ENCODE data around the gene EXOC4.

The EXOC4 gene

GRCh38 chr7:133433165-133433812, 180.4 kb downstream of the EXOC4 start:
- H3K4me1 ChIP-seq (ENCODE audit: insufficient read depth, low read length) = peaks cover 8% of the 10 kb centered on the region
- H3K27me3 ChIP-seq (ENCODE audit: insufficient read depth, low read length) = no peaks in the 10 kb centered on the region
- no peak overlapping the region for H2AFZ ChIP-seq (ENCODE audit: low read depth, low read length)
- no peaks in the 10 kb centered on the region for H3K36me3 ChIP-seq (ENCODE audit: insufficient read depth, low read length)
- H3K9me3 ChIP-seq (ENCODE audit: low read length) = no peaks in the 10 kb centered on the region
- no peak overlapping the region for H3K4me3 ChIP-seq (ENCODE audit: low read length)

- Histone ChIP-seq H3K4me3 (ENCODE audit: low read length) (no peak overlapping the region), H3K4me1 (ENCODE audit: insufficient read depth, low read length) (peaks cover 2% of the 10 kb centered on the region), H3K36me3 (ENCODE audit: insufficient read depth, low read length) (no peaks in the 10 kb centered on the region), H3K27me3 (ENCODE audit: insufficient read depth, low read length) (no peaks in the 10 kb centered on the region), H2AFZ (ENCODE audit: low read depth, low read length) (no peak overlapping the region), H3K9me3 (ENCODE audit: low read length) (no peaks in the 10 kb centered on the region)
These were observed 181.5 kb downstream of the EXOC4 start for GRCh38 chr7:133434246-133434865.

- Histone ChIP-seq H3K4me3 (ENCODE audit: low read length) (no peak overlapping the region), H3K9me3 (ENCODE audit: low read length) (no peaks in the 10 kb centered on the region), H2AFZ (ENCODE audit: low read depth, low read length) (no peak overlapping the region), H3K36me3 (ENCODE audit: insufficient read depth, low read length) (no peaks in the 10 kb centered on the region), H3K4me1 (ENCODE audit: insufficient read depth, low read length) (peaks cover 2% of the 10 kb centered on the region), H3K27me3 (ENCODE audit: insufficient read depth, low read length) (no peaks in the 10 kb centered on the region)
These were observed 183.1 kb downstream of the EXOC4 start for GRCh38 chr7:133436014-133436428.

- no peak overlapping the region for H3K4me3 ChIP-seq (ENCODE audit: low read length)
- H3K4me1 ChIP-seq (ENCODE audit: insufficient read depth, low read length) = peaks cover 2% of the 10 kb centered on the region
- no peaks in the 10 kb centered on the region for H3K36me3 ChIP-seq (ENCODE audit: insufficient read depth, low read length)
- no peak overlapping the region for H2AFZ ChIP-seq (ENCODE audit: low read depth, low read length)
- no peaks in the 10 kb centered on the region for H3K27me3 ChIP-seq (ENCODE audit: insufficient read depth, low read length)
- H3K9me3 ChIP-seq (ENCODE audit: low read length) = no peaks in the 10 kb centered on the region
These were observed 184.7 kb downstream of the EXOC4 start for GRCh38 chr7:133437544-133437943.

GRCh38 chr7:133442818-133443217, 189.9 kb downstream of the EXOC4 start:
- Histone ChIP-seq H3K4me1 (ENCODE audit: insufficient read depth, low read length) (no peaks in the 10 kb centered on the region), H2AFZ (ENCODE audit: low read depth, low read length) (no peak overlapping the region), H3K36me3 (ENCODE audit: insufficient read depth, low read length) (no peaks in the 10 kb centered on the region), H3K9me3 (ENCODE audit: low read length) (no peaks in the 10 kb centered on the region), H3K27me3 (ENCODE audit: insufficient read depth, low read length) (no peaks in the 10 kb centered on the region), H3K4me3 (ENCODE audit: low read length) (no peak overlapping the region)

- no peaks in the 10 kb centered on the region for H3K27me3 ChIP-seq (ENCODE audit: insufficient read depth, low read length)
- no peaks in the 10 kb centered on the region for H3K36me3 ChIP-seq (ENCODE audit: insufficient read depth, low read length)
- H3K4me3 ChIP-seq (ENCODE audit: low read length) = no peak overlapping the region
- H2AFZ ChIP-seq (ENCODE audit: low read depth, low read length) = no peak overlapping the region
- no peaks in the 10 kb centered on the region for H3K9me3 ChIP-seq (ENCODE audit: low read length)
- H3K4me1 ChIP-seq (ENCODE audit: insufficient read depth, low read length) = no peaks in the 10 kb centered on the region
These were observed 192.7 kb downstream of the EXOC4 start for GRCh38 chr7:133445617-133446016.

GRCh38 chr7:133448012-133448411, 195.1 kb downstream of the EXOC4 start:
- Histone ChIP-seq H3K4me1 (ENCODE audit: insufficient read depth, low read length) (no peaks in the 10 kb centered on the region), H3K9me3 (ENCODE audit: low read length) (no peaks in the 10 kb centered on the region), H3K4me3 (ENCODE audit: low read length) (no peak overlapping the region), H3K36me3 (ENCODE audit: insufficient read depth, low read length) (no peaks in the 10 kb centered on the region), H2AFZ (ENCODE audit: low read depth, low read length) (no peak overlapping the region), H3K27me3 (ENCODE audit: insufficient read depth, low read length) (no peaks in the 10 kb centered on the region)

- Histone ChIP-seq H2AFZ (ENCODE audit: low read depth, low read length) (no peak overlapping the region), H3K27me3 (ENCODE audit: insufficient read depth, low read length) (no peaks in the 10 kb centered on the region), H3K4me3 (ENCODE audit: low read length) (no peak overlapping the region), H3K4me1 (ENCODE audit: insufficient read depth, low read length) (no peaks in the 10 kb centered on the region), H3K36me3 (ENCODE audit: insufficient read depth, low read length) (no peaks in the 10 kb centered on the region), H3K9me3 (ENCODE audit: low read length) (no peaks in the 10 kb centered on the region)
These were observed 199.7 kb downstream of the EXOC4 start for GRCh38 chr7:133452577-133452976.

GRCh38 chr7:133458688-133459087, 205.8 kb downstream of the EXOC4 start:
- H3K9me3 ChIP-seq (ENCODE audit: low read length) = no peaks in the 10 kb centered on the region
- H3K27me3 ChIP-seq (ENCODE audit: insufficient read depth, low read length) = no peaks in the 10 kb centered on the region
- no peaks in the 10 kb centered on the region for H3K4me1 ChIP-seq (ENCODE audit: insufficient read depth, low read length)
- H3K36me3 ChIP-seq (ENCODE audit: insufficient read depth, low read length) = no peaks in the 10 kb centered on the region
- H2AFZ ChIP-seq (ENCODE audit: low read depth, low read length) = no peak overlapping the region
- H3K4me3 ChIP-seq (ENCODE audit: low read length) = no peak overlapping the region

GRCh38 chr7:133461421-133461820, 208.5 kb downstream of the EXOC4 start:
- Histone ChIP-seq H3K27me3 (ENCODE audit: insufficient read depth, low read length) (no peaks in the 10 kb centered on the region), H3K9me3 (ENCODE audit: low read length) (no peaks in the 10 kb centered on the region), H3K36me3 (ENCODE audit: insufficient read depth, low read length) (no peaks in the 10 kb centered on the region)

GRCh38 chr7:133475655-133476054, 222.8 kb downstream of the EXOC4 start:
- Histone ChIP-seq H3K9me3 (ENCODE audit: low read length) (no peaks in the 10 kb centered on the region), H3K27me3 (ENCODE audit: insufficient read depth, low read length) (no peaks in the 10 kb centered on the region), H3K36me3 (ENCODE audit: insufficient read depth, low read length) (peaks cover 5% of the 10 kb centered on the region), H2AFZ (ENCODE audit: low read depth, low read length) (no peak overlapping the region), H3K4me3 (ENCODE audit: low read length) (no peak overlapping the region), H3K4me1 (ENCODE audit: insufficient read depth, low read length) (peaks cover 4% of the 10 kb centered on the region)

More at GRCh38 chr7:133461421-133461820, 208.5 kb downstream of the EXOC4 start:
- no peaks in the 10 kb centered on the region for H3K4me1 ChIP-seq (ENCODE audit: insufficient read depth, low read length)
- no peak overlapping the region for H2AFZ ChIP-seq (ENCODE audit: low read depth, low read length)
- H3K4me3 ChIP-seq (ENCODE audit: low read length) = no peak overlapping the region

- Histone ChIP-seq H3K27me3 (ENCODE audit: insufficient read depth, low read length) (no peaks in the 10 kb centered on the region), H3K9me3 (ENCODE audit: low read length) (no peaks in the 10 kb centered on the region), H3K4me1 (ENCODE audit: insufficient read depth, low read length) (peaks cover 4% of the 10 kb centered on the region), H3K36me3 (ENCODE audit: insufficient read depth, low read length) (peaks cover 5% of the 10 kb centered on the region), H3K4me3 (ENCODE audit: low read length) (no peak overlapping the region), H2AFZ (ENCODE audit: low read depth, low read length) (no peak overlapping the region)
These were observed 224.9 kb downstream of the EXOC4 start for GRCh38 chr7:133477791-133478190.

- Histone ChIP-seq H3K9me3 (ENCODE audit: low read length) (no peaks in the 10 kb centered on the region), H2AFZ (ENCODE audit: low read depth, low read length) (no peak overlapping the region), H3K4me1 (ENCODE audit: insufficient read depth, low read length) (peaks cover 4% of the 10 kb centered on the region), H3K27me3 (ENCODE audit: insufficient read depth, low read length) (no peaks in the 10 kb centered on the region), H3K36me3 (ENCODE audit: insufficient read depth, low read length) (peaks cover 5% of the 10 kb centered on the region), H3K4me3 (ENCODE audit: low read length) (no peak overlapping the region)
These were observed 225.8 kb downstream of the EXOC4 start for GRCh38 chr7:133478591-133479135.
